IPS DF 4.7 (cell line): ENCODE data around the gene CIAPIN1.
A peak's percentile ranks its signal among the peaks of the same experiment; 100 is the strongest.

Experiments used
- DNase-seq: peaks from one replicate; pipeline ENCODE4 v3.0.0-alpha.2; 2013; ENCODE audit warnings: low spot score; ENCODE audit errors: extremely low read depth

CIAPIN1 gene

GRCh38 chr16:57476546-57477410, 29.6 kb upstream of the CIAPIN1 start:
- no peak for DNase-seq

DNA sequence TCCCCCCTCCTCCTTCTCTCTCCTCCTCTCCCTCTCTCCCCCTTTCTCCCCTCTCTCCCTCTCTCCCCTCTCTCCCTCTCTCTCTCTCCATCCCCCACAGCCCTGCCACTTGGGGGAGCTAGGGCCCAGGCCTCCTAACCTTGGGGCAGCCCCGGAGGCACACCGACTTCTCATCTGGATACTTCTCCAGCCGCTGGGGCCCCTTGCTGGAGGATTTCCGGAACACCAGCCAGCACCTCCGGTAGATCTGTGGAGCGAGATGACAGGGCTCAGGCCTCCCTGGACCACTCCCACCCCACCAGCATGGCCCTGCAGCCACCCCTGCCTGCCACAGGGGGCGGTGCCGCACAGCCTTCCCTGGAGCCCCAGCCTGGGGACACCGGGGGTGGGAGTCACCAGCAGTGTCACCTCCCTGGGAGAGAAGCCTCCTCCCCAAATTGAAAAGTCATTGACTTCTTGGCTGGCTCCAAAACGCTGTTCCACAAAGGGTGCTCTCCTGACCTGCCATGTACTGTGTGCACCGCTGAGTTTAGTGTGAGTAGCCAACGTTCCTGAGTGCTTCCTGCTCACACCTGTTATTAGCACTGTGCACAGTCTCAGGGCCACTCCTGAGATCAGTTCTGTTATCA, 28.6 kb upstream of the CIAPIN1 start:
- peak; percentile 87 for DNase-seq

- DNase-seq = no peak
These were observed 27.8 kb upstream of the CIAPIN1 start for GRCh38 chr16:57474671-57475661.

DNA sequence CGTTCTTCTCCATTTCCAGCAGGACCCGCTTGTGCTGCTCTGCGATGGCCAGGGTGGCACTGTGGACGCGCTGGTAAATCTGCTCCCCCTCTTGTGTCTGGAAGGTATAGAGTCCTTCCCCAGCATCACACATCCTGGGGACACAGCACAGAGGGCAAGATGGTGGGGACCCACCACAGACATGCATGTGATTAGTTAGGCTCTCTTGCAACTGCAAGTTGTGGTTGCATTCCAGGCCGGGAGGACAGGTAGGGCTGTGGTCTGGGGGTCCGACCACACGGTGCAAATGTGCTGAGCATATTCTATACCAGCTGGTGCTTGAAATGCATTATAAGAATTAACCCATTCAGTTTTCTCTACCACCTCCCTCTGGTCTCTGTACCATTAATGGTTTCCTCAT, 26.7 kb upstream of the CIAPIN1 start:
- no peak for DNase-seq

- DNase-seq = no peak
These were observed 26.1 kb upstream of the CIAPIN1 start for GRCh38 chr16:57473176-57473840.

DNA sequence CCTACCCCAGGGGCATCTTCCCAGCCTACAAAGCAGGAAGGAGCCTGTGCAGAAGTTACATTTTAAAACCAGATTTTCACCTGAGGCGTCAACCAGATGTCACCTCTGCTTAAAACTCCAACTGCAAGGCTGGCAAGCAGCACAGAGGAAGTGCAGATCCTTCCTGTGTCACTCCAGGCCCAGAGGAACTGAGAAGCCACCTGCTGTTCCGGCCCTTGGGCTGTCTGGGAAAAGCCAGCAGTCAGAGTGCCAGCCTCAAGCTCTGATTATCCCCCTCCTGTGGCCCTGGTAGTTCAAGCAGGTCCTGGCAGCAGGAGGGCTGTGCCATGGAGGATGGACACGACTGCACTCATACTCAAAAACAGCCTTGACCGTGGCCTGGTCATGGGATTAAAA, 25.5 kb upstream of the CIAPIN1 start:
- DNase-seq = no peak

- no peak for DNase-seq
These were observed 24.9 kb upstream of the CIAPIN1 start for GRCh38 chr16:57471852-57472664.

- no peak for DNase-seq
These were observed 24.0 kb upstream of the CIAPIN1 start for GRCh38 chr16:57471209-57471608.

DNA sequence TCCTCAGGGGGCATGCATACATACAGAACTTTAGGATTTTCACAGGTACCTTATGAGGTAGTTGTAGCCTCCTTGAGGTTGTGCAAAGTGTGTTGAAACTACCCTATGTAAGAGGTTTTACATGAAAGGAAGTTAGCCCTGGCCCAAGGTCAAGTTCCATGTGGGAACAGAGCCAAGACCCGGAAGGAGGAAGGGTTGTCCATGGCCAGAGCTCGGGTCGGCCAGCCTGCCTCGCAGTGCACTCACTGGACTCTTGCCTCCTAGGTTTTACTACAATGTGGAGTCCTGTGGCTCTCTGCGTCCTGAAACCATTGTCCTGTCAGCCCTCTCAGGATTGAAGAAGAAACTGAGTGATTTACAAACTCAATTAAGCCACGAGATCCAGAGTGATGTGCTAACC, 23.5 kb upstream of the CIAPIN1 start:
- DNase-seq = no peak

GRCh38 chr16:57469917-57470470, 22.8 kb upstream of the CIAPIN1 start:
- DNase-seq = no peak

DNA sequence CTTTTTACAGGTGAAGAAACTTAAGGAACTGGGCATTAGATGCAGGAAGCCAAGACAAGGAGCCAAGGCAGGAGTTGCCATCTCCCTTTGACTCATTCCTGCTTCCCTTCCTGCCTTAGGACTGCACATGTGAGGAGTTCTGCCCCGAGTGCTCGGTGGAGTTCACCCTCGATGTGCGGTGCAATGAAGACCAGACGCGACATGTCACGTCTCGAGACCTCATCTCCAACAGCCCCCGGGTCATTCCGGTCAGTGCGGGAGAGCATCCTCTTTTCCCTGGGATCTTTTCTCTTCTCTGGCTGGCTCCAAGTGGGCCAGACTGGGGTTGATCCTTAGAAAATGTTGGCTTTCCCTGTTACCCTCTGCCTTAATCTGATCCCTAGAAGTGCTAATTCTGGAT, 21.9 kb upstream of the CIAPIN1 start:
- no peak for DNase-seq

DNA sequence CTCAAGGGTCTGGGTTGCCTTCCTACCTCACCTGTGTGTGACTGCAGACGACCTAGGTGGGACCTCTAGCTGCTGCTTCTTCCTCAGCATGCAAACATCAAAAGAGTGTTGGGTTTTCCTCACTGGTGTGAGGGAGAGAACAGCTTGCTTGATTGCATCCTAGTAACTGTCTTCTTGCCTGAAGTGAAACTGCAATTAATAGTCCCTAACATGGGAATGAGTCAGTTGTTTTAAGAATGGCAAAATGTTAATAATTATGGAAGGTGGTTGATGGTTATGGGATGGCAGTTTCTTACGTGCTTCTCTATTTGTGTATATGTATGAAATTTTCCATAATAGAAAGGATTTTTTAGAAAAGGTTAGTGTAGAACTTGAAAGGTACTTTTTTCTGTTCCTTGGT, 21.2 kb upstream of the CIAPIN1 start:
- DNase-seq = no peak

GRCh38 chr16:57464523-57464922, 17.3 kb upstream of the CIAPIN1 start:
- no peak for DNase-seq

DNA sequence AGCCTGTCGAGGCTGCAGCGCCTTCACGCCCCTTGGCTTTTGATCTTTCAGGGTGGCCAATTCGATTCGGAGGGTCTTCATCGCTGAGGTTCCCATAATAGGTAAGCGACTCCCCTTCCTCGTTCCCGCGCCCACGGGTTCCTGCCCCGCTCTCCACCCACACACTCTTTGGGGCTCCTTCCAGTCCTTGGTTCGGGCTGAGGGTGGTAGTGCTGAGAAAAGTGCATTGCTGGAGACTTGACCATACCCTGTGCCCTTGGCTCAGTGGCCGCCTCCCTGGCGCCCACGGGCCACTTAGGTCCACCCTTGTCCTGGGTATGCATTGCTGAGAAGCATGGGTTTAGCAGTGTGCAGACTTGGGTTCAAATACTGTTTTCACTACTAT, 15.8 kb upstream of the CIAPIN1 start:
- DNase-seq = no peak

DNA sequence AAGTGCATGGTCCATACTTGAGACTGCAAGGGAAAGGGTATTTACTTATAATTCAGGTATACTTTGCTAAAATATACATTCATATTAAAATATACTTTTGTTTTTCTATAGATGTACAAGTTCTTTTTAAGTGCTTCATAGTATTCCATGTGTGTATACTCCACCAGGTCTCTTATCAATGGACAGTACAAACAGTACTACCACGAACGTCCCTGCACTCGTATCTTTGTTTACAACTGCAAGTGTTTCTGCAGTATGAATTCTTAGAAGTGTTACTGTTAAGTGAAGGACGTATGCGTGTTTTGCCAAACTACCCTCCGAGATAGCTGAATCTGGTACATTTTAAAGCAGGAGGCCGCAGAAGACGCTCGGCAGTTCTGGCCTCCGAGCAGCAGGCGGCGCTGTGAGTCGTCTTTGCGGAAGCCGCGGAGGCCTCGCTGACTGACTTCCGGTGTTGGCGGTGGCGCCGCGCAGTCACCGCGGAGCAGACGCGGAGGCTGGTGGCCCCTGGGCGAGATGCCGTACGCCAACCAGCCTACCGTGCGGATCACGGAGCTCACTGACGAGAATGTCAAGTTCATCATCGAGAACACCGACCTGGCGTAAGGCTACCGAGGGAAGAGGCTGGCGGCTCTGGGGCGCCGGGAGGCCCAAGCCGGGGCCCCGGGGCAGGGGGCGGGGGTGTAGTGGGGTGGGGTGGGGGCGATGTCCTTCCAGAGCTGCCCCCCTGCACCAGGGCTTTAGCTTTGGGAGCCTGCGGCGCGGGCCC, 15.2 kb upstream of the CIAPIN1 start, which contains the start of gene POLR2C:
Gene POLR2C (plus strand): TSS at position 471 of the 769 bp plus-strand sequence. CDS start 46 bp downstream, at position 517.
- no peak for DNase-seq

DNA sequence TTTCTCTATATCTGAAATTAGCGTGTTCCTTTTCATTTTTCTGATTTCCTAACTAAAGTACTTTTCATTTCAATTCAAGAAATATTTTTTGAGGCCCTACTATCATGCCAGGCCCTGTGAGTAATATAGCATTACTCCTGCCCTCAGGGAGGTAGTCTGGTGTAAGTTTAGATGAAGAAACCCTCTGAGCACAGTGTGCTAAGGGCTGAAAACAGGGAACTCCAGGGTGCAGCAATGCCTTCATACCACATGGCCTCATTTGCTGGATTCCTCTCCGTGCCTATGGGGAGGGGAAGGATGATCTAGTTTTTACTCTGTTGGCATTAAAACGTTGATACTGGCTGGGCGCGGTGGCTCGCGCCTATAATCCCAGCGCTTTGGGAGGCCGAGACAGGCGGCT, 4.8 kb upstream of the CIAPIN1 start:
- DNase-seq = no peak

DNA sequence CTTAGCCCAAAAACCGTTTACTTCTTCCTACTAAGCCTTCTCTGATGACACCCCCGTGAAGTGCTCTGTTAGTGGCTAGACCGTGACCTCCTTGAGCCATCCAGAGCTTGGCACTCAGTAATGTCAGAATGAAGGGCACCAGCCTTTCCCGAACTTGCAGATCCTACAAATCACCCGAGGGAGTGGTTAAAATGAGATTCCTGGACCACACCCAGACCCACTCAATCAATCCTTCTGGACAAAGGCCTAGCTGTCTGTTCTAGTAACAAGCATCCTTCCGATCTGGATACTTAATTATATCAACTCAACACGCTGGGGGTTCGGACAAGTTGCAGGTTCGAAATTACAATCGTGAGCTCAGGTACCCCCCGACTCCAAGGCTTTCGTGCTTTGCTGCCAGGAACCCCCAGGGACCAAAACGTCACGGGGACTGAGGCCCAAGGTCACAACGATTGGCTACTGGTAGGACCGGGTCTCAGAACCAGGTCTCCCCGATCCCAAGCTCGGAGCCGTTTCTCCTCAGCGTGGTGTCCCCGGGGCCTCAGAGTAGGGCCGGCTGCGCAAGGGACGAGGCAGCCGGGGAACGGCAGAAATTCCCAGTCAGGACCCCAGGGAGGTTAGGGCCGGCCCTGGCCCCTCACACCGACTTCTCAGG, 527 bp downstream of the CIAPIN1 start:
- no peak for DNase-seq

DNA sequence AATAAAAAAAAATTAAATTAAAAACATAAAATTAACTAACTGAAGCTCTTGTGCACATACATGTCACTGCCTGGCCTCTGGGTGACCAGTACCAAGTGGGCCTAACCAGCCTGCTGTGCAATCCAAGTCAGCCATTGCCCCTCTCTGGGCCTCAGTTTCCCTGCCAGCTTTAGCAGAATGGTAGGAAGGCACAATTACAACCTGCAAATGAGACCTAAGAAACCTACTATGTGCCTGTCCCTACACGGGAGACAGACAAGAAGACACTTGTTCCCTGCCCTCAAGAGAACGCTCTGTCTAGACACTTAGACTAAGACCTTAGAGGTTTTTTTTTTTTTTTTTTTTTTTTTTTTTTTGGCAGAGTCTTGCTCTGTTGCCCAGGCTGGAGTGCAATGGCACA, 1.7 kb downstream of the CIAPIN1 start:
- no peak for DNase-seq

DNA sequence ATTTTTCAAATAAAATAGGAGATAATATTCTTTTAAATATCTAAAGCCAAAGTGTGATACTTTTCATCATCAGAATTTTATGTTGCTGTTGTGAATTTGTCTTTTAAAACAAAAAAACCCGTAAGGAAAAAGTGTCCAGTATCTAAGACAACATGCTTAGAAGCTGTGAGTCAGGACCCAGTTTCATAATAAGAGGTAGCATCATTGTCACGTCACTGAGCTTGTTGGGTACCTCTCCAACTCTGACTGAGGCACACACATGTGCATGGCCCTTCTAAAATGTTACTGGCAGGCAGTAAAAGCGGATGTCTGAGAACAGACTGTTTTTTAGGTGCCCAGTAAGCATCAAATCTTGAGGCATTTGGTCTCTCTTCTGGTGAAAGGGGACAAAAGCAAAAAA, 2.5 kb downstream of the CIAPIN1 start:
- DNase-seq = no peak
